ENCODE data around the gene SPRR3.
"Not testable (repeated sequence)": the region's sequence is repeated elsewhere in the genome, so short reads cannot be mapped to it uniquely, and the experiment has no call there.

The SPRR3 gene

DNA sequence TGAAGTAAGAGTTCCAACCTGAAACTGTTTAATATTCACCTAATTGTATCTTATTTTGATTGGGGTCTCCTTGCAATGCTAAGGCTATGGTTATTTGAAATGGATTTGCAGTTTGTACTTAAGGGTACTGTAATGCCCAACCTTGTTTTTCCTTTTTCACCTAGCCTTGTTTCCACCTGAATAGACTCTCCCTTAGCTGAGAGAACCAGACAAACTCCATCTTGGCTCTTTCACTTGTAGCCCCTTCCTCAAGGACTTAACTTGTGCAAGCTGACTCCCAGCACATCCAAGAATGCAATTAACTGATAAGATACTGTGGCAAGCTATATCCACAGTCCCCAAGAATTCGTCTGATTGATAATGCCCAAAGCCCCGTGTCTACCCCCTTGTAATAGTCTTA lies 20.3 kb downstream of the SPRR3 start:
- H3K4me3 ChIP-seq (ENCODE audit: low read depth, low read length); H2AFZ ChIP-seq (ENCODE audit: low read length, unreplicated experiment); H3K27ac ChIP-seq (ENCODE audit: low read depth, low read length); H3K4me1 ChIP-seq (ENCODE audit: control insufficient read depth, insufficient read depth, low read length, unreplicated experiment); H3K27me3 ChIP-seq (ENCODE audit: insufficient read depth, low read length); H3K36me3 ChIP-seq (ENCODE audit: insufficient read depth, low read length); H3K79me2 ChIP-seq (ENCODE audit: control insufficient read depth, insufficient read depth, low read length, unreplicated experiment): not testable (repeated sequence)

- not testable (repeated sequence) for H3K4me3 ChIP-seq (ENCODE audit: low read depth, low read length); H2AFZ ChIP-seq (ENCODE audit: low read length, unreplicated experiment); H3K27ac ChIP-seq (ENCODE audit: low read depth, low read length); H3K27me3 ChIP-seq (ENCODE audit: insufficient read depth, low read length); H3K4me1 ChIP-seq (ENCODE audit: control insufficient read depth, insufficient read depth, low read length, unreplicated experiment); H3K79me2 ChIP-seq (ENCODE audit: control insufficient read depth, insufficient read depth, low read length, unreplicated experiment); H3K36me3 ChIP-seq (ENCODE audit: insufficient read depth, low read length)
Observed at GRCh38 chr1:153022340-153022739, 20.8 kb downstream of the SPRR3 start.

DNA sequence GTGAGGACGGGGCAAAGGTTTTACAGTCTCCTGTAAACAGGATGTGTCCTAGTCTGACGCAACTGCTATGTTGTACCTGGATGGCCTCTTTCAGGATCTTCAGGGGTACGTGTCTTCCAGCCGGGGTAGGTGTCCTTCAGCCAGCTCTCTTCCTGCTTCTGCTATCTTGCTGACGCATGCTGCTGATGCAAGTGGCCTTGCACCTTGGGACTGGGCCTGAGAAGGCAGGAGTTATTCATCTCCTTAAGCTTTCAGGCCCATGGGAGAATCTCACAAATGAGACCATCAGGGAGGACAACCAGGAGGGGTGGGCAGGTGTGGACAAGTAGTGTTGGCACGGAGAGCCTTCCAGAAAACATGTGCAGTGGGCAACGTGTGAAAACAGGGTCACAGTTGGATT lies 21.6 kb downstream of the SPRR3 start:
- no peaks in the 10 kb centered on the region for H3K36me3 ChIP-seq (ENCODE audit: insufficient read depth, low read length)
- no peak overlapping the region for H3K27ac ChIP-seq (ENCODE audit: low read depth, low read length)
- H3K27me3 ChIP-seq (ENCODE audit: insufficient read depth, low read length), result no peaks in the 10 kb centered on the region
- H3K4me3 ChIP-seq (ENCODE audit: low read depth, low read length), result no peak overlapping the region
- no peaks in the 10 kb centered on the region for H3K79me2 ChIP-seq (ENCODE audit: control insufficient read depth, insufficient read depth, low read length, unreplicated experiment)
- H2AFZ ChIP-seq (ENCODE audit: low read length, unreplicated experiment), result no peak overlapping the region
- H3K4me1 ChIP-seq (ENCODE audit: control insufficient read depth, insufficient read depth, low read length, unreplicated experiment), result no peaks in the 10 kb centered on the region

DNA sequence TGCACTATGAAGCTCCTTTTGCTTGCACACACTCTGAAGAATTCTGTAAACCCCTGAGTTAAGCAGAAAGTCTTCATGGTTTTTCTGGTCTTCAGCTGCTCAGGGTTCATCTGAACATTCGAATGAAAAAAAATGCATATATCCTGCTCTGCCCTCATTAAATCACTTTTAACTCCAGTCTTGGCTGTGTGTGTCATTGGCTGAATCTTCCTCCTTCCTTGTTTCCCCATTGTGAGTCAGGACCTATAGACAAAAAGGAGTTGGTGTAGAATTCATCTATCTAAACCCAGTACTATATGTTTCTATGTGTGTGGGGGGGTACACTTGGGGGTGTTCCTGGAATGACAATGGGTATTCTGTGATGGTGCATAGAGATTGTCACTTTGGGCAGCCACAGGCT lies 22.9 kb downstream of the SPRR3 start:
- Histone ChIP-seq H3K4me1 (ENCODE audit: control insufficient read depth, insufficient read depth, low read length, unreplicated experiment) (no peaks in the 10 kb centered on the region), H2AFZ (ENCODE audit: low read length, unreplicated experiment) (no peak overlapping the region), H3K4me3 (ENCODE audit: low read depth, low read length) (no peak overlapping the region), H3K27me3 (ENCODE audit: insufficient read depth, low read length) (no peaks in the 10 kb centered on the region), H3K79me2 (ENCODE audit: control insufficient read depth, insufficient read depth, low read length, unreplicated experiment) (no peaks in the 10 kb centered on the region), H3K27ac (ENCODE audit: low read depth, low read length) (no peak overlapping the region), H3K36me3 (ENCODE audit: insufficient read depth, low read length) (no peaks in the 10 kb centered on the region)

DNA sequence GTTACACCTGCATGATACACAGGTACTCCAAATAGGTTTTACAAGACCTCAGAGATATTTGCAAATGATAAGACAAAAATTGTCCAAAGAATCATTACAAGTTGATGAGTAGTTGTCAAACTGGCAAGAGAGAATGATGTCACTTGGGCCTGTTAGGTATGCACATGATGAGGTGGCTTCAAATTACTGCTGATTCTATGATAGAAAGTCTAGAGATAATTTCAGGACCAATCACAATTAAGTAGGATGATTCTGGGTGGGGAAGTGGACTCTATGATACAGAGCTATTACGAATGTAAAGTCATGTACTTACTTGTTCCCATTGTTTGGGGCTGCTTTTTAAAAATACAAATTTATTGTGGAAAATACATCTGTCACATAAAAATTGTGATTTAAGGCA lies 24.2 kb downstream of the SPRR3 start:
- no peak overlapping the region for H2AFZ ChIP-seq (ENCODE audit: low read length, unreplicated experiment)
- H3K79me2 ChIP-seq (ENCODE audit: control insufficient read depth, insufficient read depth, low read length, unreplicated experiment), result no peaks in the 10 kb centered on the region
- H3K27me3 ChIP-seq (ENCODE audit: insufficient read depth, low read length), result no peaks in the 10 kb centered on the region
- no peaks in the 10 kb centered on the region for H3K4me1 ChIP-seq (ENCODE audit: control insufficient read depth, insufficient read depth, low read length, unreplicated experiment)
- no peaks in the 10 kb centered on the region for H3K36me3 ChIP-seq (ENCODE audit: insufficient read depth, low read length)
- H3K27ac ChIP-seq (ENCODE audit: low read depth, low read length), result no peak overlapping the region
- no peak overlapping the region for H3K4me3 ChIP-seq (ENCODE audit: low read depth, low read length)

- Histone ChIP-seq H3K4me3 (ENCODE audit: low read depth, low read length) (no peak overlapping the region), H3K4me1 (ENCODE audit: control insufficient read depth, insufficient read depth, low read length, unreplicated experiment) (no peaks in the 10 kb centered on the region), H3K36me3 (ENCODE audit: insufficient read depth, low read length) (no peaks in the 10 kb centered on the region), H3K27me3 (ENCODE audit: insufficient read depth, low read length) (no peaks in the 10 kb centered on the region), H3K79me2 (ENCODE audit: control insufficient read depth, insufficient read depth, low read length, unreplicated experiment) (no peaks in the 10 kb centered on the region), H3K27ac (ENCODE audit: low read depth, low read length) (no peak overlapping the region), H2AFZ (ENCODE audit: low read length, unreplicated experiment) (no peak overlapping the region)
Observed at GRCh38 chr1:153028766-153029165, 27.2 kb downstream of the SPRR3 start.

DNA sequence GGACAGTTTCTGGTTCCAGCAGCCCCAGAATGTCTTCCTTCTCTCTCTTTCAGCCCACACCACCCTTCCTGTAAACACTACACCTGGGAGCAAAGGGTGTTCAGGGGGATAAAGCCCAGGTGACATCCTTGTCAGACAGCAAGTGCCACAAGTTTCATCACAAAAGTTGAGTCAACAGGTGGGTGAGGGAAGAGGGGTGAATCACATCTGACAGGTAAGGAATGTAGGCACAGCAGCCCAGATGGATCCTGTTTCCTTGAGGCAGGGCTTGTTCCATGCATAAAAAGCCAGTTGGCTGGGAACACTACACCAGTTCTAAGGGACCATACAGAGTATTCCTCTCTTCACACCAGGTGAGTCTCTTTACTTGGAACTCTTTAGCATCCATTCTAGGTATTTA lies 29.3 kb downstream of the SPRR3 start, which contains the start of gene SPRR1B:
TSS of gene SPRR1B (plus strand) at position 309 of the 400 bp plus-strand sequence. CDS start 1,143 bp downstream, outside the sequence.
- H2AFZ ChIP-seq (ENCODE audit: low read length, unreplicated experiment), result no peak within 1 kb of the TSS
- no peaks in the 10 kb centered on the region for H3K4me1 ChIP-seq (ENCODE audit: control insufficient read depth, insufficient read depth, low read length, unreplicated experiment)
- H3K36me3 ChIP-seq (ENCODE audit: insufficient read depth, low read length), result no peaks in the 10 kb centered on the region
- no peaks in the 10 kb centered on the region for H3K27me3 ChIP-seq (ENCODE audit: insufficient read depth, low read length)
- H3K79me2 ChIP-seq (ENCODE audit: control insufficient read depth, insufficient read depth, low read length, unreplicated experiment), result no peaks in the 10 kb centered on the region
- H3K4me3 ChIP-seq (ENCODE audit: low read depth, low read length), result no peak within 1 kb of the TSS
- no peak within 1 kb of the TSS for H3K27ac ChIP-seq (ENCODE audit: low read depth, low read length)

DNA sequence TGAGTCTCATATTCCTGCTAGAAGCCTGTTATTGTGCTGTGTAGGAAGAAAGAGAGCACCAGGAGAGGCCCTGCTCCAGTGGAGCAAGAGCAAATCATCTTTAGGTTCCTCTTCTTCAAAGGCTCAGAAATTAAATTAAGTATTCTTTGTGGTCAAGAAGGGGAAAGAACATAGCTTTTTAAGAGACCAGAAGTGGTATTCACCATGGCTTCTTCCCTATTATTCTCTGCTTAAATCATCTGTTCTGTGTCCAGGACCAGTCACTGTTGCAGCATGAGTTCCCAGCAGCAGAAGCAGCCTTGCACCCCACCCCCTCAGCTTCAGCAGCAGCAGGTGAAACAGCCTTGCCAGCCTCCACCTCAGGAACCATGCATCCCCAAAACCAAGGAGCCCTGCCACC lies 30.5 kb downstream of the SPRR3 start:
- Histone ChIP-seq H3K27ac (ENCODE audit: low read depth, low read length) (no peak overlapping the region), H3K4me3 (ENCODE audit: low read depth, low read length) (no peak overlapping the region), H3K4me1 (ENCODE audit: control insufficient read depth, insufficient read depth, low read length, unreplicated experiment) (no peaks in the 10 kb centered on the region), H3K79me2 (ENCODE audit: control insufficient read depth, insufficient read depth, low read length, unreplicated experiment) (no peaks in the 10 kb centered on the region), H3K27me3 (ENCODE audit: insufficient read depth, low read length) (no peaks in the 10 kb centered on the region), H3K36me3 (ENCODE audit: insufficient read depth, low read length) (no peaks in the 10 kb centered on the region), H2AFZ (ENCODE audit: low read length, unreplicated experiment) (no peak overlapping the region)

- no peak overlapping the region for H3K4me3 ChIP-seq (ENCODE audit: low read depth, low read length)
- H3K27ac ChIP-seq (ENCODE audit: low read depth, low read length), result no peak overlapping the region
- no peaks in the 10 kb centered on the region for H3K79me2 ChIP-seq (ENCODE audit: control insufficient read depth, insufficient read depth, low read length, unreplicated experiment)
- no peaks in the 10 kb centered on the region for H3K4me1 ChIP-seq (ENCODE audit: control insufficient read depth, insufficient read depth, low read length, unreplicated experiment)
- H3K27me3 ChIP-seq (ENCODE audit: insufficient read depth, low read length), result no peaks in the 10 kb centered on the region
- no peaks in the 10 kb centered on the region for H3K36me3 ChIP-seq (ENCODE audit: insufficient read depth, low read length)
- no peak overlapping the region for H2AFZ ChIP-seq (ENCODE audit: low read length, unreplicated experiment)
Observed at GRCh38 chr1:153032677-153033308, 31.2 kb downstream of the SPRR3 start.

DNA sequence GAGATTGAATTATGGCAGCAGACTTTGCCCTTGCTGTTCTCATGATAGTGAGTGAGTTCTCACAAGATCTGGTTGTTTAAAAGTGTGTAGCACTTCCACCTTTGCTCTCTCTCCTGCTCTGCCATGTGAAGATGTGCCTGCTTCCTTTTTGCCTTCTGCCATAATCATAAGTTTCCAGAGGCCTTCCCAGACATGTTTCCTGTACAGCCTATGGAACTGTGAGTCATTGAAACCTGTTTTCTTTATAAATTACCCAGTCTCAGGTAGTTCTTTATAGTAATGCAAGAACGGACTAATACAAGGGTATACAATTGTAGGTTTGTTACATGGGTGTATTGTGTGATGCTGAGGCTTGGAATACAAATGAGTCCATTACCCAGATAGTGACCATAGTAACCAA lies 33.7 kb downstream of the SPRR3 start:
- H3K4me3 ChIP-seq (ENCODE audit: low read depth, low read length), result no peak overlapping the region
- H2AFZ ChIP-seq (ENCODE audit: low read length, unreplicated experiment), result no peak overlapping the region
- no peaks in the 10 kb centered on the region for H3K27me3 ChIP-seq (ENCODE audit: insufficient read depth, low read length)
- no peaks in the 10 kb centered on the region for H3K79me2 ChIP-seq (ENCODE audit: control insufficient read depth, insufficient read depth, low read length, unreplicated experiment)
- H3K36me3 ChIP-seq (ENCODE audit: insufficient read depth, low read length), result no peaks in the 10 kb centered on the region
- no peak overlapping the region for H3K27ac ChIP-seq (ENCODE audit: low read depth, low read length)
- no peaks in the 10 kb centered on the region for H3K4me1 ChIP-seq (ENCODE audit: control insufficient read depth, insufficient read depth, low read length, unreplicated experiment)

- H3K27me3 ChIP-seq (ENCODE audit: insufficient read depth, low read length), result no peaks in the 10 kb centered on the region
- no peaks in the 10 kb centered on the region for H3K79me2 ChIP-seq (ENCODE audit: control insufficient read depth, insufficient read depth, low read length, unreplicated experiment)
- no peak within 1 kb of the TSS for H2AFZ ChIP-seq (ENCODE audit: low read length, unreplicated experiment)
- no peaks in the 10 kb centered on the region for H3K36me3 ChIP-seq (ENCODE audit: insufficient read depth, low read length)
- H3K4me1 ChIP-seq (ENCODE audit: control insufficient read depth, insufficient read depth, low read length, unreplicated experiment), result no peaks in the 10 kb centered on the region
- no peak within 1 kb of the TSS for H3K4me3 ChIP-seq (ENCODE audit: low read depth, low read length)
- no peak within 1 kb of the TSS for H3K27ac ChIP-seq (ENCODE audit: low read depth, low read length)
Observed at GRCh38 chr1:153040950-153041631, 39.5 kb downstream of the SPRR3 start, which contains the start of gene SPRR2D. SPRR2D (minus strand) TSS chr1:153041120; CDS start chr1:153040346, 774 bp downstream.

Data from ACC112 (cell line).